ENCODE measurements around the gene AKT2.

The AKT2 gene

DNA sequence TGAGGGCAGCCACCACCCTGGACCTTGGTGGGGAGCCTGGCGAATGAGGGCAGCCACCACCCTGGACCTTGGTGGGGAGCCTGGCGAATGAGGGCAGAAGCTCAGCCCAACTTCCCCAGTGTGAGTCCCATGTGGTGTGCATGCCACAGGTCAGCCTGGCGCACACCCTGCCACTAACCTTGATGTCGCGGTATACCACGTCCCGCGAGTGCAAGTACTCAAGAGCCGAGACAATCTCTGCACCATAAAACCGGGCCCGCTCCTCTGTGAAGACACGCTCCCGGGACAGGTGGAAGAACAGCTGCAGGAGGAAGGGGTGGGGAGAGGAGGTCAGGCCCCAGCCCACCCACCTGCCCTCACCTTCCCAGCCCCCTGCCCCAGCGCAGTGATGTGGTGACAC lies 47.4 kb downstream of the AKT2 start:
- Histone ChIP-seq H3K79me2 (ENCODE audit: insufficient read depth, low read length) (no peaks in the 10 kb centered on the region), H3K27me3 (ENCODE audit: low read length) (no peaks in the 10 kb centered on the region), H3K9ac (ENCODE audit: low read length) (no peak overlapping the region), H3K4me2 (ENCODE audit: low read depth, low read length, poor library complexity, severe bottlenecking) (no peak overlapping the region), H3K27ac (ENCODE audit: low read depth, low read length) (no peak overlapping the region), H3F3A (ENCODE audit: insufficient read depth) (no peaks in the 10 kb centered on the region), H3K36me3 (ENCODE audit: low read length) (no peaks in the 10 kb centered on the region), H3K4me3 (ENCODE audit: insufficient read depth, low read length, poor library complexity, severe bottlenecking) (no peak overlapping the region), H4K20me1 (ENCODE audit: low read depth, low read length) (no peaks in the 10 kb centered on the region), H3K9me3 (ENCODE audit: insufficient read depth, low read length) (no peaks in the 10 kb centered on the region), H2AFZ (ENCODE audit: low read depth, low read length, severe bottlenecking) (no peak overlapping the region), H3K9me2 (replicated peaks; ENCODE audit: insufficient read depth, low read length) (no peaks in the 10 kb centered on the region)
- TF ChIP-seq EZH2phosphoT487 (conservative IDR thresholded peaks at IDR 0.05; ENCODE audit: low read length): no peak
- TF ChIP-seq, protein P1, sequence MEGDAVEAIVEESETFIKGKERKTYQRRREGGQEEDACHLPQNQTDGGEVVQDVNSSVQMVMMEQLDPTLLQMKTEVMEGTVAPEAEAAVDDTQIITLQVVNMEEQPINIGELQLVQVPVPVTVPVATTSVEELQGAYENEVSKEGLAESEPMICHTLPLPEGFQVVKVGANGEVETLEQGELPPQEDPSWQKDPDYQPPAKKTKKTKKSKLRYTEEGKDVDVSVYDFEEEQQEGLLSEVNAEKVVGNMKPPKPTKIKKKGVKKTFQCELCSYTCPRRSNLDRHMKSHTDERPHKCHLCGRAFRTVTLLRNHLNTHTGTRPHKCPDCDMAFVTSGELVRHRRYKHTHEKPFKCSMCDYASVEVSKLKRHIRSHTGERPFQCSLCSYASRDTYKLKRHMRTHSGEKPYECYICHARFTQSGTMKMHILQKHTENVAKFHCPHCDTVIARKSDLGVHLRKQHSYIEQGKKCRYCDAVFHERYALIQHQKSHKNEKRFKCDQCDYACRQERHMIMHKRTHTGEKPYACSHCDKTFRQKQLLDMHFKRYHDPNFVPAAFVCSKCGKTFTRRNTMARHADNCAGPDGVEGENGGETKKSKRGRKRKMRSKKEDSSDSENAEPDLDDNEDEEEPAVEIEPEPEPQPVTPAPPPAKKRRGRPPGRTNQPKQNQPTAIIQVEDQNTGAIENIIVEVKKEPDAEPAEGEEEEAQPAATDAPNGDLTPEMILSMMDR (IDR thresholded peaks at IDR 0.05; ENCODE audit: insufficient read depth, low read length, poor library complexity, severe bottlenecking): no peak

DNA sequence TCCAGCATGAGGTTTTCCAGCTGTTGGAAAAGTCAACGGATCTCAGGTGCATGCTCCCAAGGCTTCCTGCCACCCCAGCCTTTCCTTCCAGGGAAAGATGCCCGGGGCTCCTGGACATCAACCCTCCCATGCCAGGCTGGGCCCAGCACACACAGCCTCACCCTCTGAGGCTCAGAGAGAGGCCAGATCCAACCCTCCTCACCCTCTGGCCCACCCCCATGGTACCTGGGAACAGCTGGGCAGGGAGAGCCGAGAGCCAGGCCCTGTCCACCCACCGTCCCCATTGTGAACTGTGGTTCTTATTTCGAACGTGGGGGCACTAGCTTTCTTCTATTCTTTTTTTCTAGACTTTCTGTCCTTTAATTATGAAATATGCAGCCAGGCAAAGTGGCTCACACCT lies 48.8 kb downstream of the AKT2 start:
- H3K4me3 ChIP-seq (ENCODE audit: insufficient read depth, low read length, poor library complexity, severe bottlenecking): no peak overlapping the region

DNA sequence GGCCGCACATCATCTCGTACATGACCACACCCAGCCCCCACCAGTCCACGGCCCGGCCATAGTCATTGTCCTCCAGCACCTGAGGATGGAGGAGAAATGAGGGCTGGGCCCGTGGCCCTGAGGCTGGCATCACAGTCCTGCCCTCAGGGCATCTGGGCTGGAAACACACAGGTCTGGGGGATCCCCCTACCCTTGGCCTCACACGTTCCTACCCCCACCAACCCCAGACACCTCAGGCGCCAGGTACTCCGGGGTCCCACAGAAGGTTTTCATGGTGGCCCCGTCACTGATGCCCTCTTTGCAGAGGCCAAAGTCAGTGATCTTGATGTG lies 49.2 kb downstream of the AKT2 start:
- Histone ChIP-seq H3K4me3 (ENCODE audit: insufficient read depth, low read length, poor library complexity, severe bottlenecking) (no peak overlapping the region), H3K27ac (ENCODE audit: low read depth, low read length) (no peak overlapping the region), H3K79me2 (ENCODE audit: insufficient read depth, low read length) (no peaks in the 10 kb centered on the region), H3K9me2 (replicated peaks; ENCODE audit: insufficient read depth, low read length) (no peaks in the 10 kb centered on the region), H3K4me2 (ENCODE audit: low read depth, low read length, poor library complexity, severe bottlenecking) (no peak overlapping the region), H3K27me3 (ENCODE audit: low read length) (no peaks in the 10 kb centered on the region), H3K9me3 (ENCODE audit: insufficient read depth, low read length) (no peaks in the 10 kb centered on the region), H3F3A (ENCODE audit: insufficient read depth) (no peaks in the 10 kb centered on the region), H3K36me3 (ENCODE audit: low read length) (no peaks in the 10 kb centered on the region), H4K20me1 (ENCODE audit: low read depth, low read length) (no peaks in the 10 kb centered on the region), H2AFZ (ENCODE audit: low read depth, low read length, severe bottlenecking) (no peak overlapping the region), H3K9ac (ENCODE audit: low read length) (no peak overlapping the region)
- no peak for TF ChIP-seq EZH2phosphoT487 (conservative IDR thresholded peaks at IDR 0.05; ENCODE audit: low read length)

More for the DNA sequence above, 48.8 kb downstream of the AKT2 start:
- H4K20me1 ChIP-seq (ENCODE audit: low read depth, low read length): no peaks in the 10 kb centered on the region
- no peaks in the 10 kb centered on the region for H3K9me3 ChIP-seq (ENCODE audit: insufficient read depth, low read length)
- H3K9ac ChIP-seq (ENCODE audit: low read length): no peak overlapping the region
- H3K79me2 ChIP-seq (ENCODE audit: insufficient read depth, low read length): no peaks in the 10 kb centered on the region
- H3K36me3 ChIP-seq (ENCODE audit: low read length): no peaks in the 10 kb centered on the region
- H3K27ac ChIP-seq (ENCODE audit: low read depth, low read length): no peak overlapping the region
- no peaks in the 10 kb centered on the region for H3K27me3 ChIP-seq (ENCODE audit: low read length)
- H3F3A ChIP-seq (ENCODE audit: insufficient read depth): no peaks in the 10 kb centered on the region
- H3K9me2 ChIP-seq (replicated peaks; ENCODE audit: insufficient read depth, low read length): no peaks in the 10 kb centered on the region
- no peak overlapping the region for H3K4me2 ChIP-seq (ENCODE audit: low read depth, low read length, poor library complexity, severe bottlenecking)
- H2AFZ ChIP-seq (ENCODE audit: low read depth, low read length, severe bottlenecking): no peak overlapping the region
- TF ChIP-seq, protein P1 (IDR thresholded peaks at IDR 0.05; ENCODE audit: insufficient read depth, low read length, poor library complexity, severe bottlenecking): no peak
- no peak for TF ChIP-seq EZH2phosphoT487 (conservative IDR thresholded peaks at IDR 0.05; ENCODE audit: low read length)

DNA sequence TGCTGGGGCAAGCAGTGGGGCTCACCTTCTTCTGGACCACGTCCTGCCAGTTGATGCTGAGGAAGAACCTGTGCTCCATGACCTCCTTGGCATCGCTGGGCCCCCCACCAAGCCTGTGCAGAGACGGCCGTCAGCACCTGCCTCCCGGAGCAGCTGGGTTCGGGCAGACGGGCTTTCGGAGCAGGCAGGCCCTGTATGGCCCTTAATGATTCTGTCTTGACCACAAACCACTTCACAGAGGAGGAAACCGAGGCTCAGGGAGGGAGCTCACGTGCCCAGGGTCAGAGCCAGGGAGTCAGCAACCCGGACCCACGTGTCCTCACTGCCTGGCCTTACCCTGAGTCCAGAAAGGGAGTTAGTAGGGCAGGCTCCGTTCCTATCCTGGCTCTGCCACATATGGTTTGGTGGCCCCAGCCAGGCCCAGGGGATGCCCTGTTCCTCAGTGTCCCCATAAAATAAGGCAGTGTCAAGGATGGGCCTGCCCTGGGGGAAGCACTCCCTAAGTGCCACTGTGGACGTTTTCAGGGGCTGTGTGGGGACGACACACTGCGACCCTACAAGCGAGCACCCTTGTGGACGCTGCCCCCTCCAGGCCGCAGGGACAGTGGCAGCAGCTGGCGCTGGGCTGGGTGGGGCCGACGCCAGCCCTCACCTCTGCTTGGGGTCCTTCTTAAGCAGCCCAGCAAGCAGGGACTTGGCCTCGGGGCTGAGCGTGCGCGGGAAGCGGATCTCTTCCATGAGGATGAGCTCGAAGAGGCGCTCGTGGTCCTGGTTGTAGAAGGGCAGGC lies 49.7 kb downstream of the AKT2 start:
- H3F3A ChIP-seq (ENCODE audit: insufficient read depth): no peaks in the 10 kb centered on the region
- H3K4me2 ChIP-seq (ENCODE audit: low read depth, low read length, poor library complexity, severe bottlenecking): no peak overlapping the region
- H4K20me1 ChIP-seq (ENCODE audit: low read depth, low read length): no peaks in the 10 kb centered on the region
- no peak overlapping the region for H2AFZ ChIP-seq (ENCODE audit: low read depth, low read length, severe bottlenecking)
- H3K4me3 ChIP-seq (ENCODE audit: insufficient read depth, low read length, poor library complexity, severe bottlenecking): no peak overlapping the region
- H3K9ac ChIP-seq (ENCODE audit: low read length): no peak overlapping the region
- no peaks in the 10 kb centered on the region for H3K36me3 ChIP-seq (ENCODE audit: low read length)
- no peaks in the 10 kb centered on the region for H3K9me2 ChIP-seq (replicated peaks; ENCODE audit: insufficient read depth, low read length)
- H3K27ac ChIP-seq (ENCODE audit: low read depth, low read length): no peak overlapping the region
- H3K27me3 ChIP-seq (ENCODE audit: low read length): no peaks in the 10 kb centered on the region
- no peaks in the 10 kb centered on the region for H3K9me3 ChIP-seq (ENCODE audit: insufficient read depth, low read length)
- H3K79me2 ChIP-seq (ENCODE audit: insufficient read depth, low read length): no peaks in the 10 kb centered on the region
- TF ChIP-seq EZH2phosphoT487 (conservative IDR thresholded peaks at IDR 0.05; ENCODE audit: low read length): no peak
- TF ChIP-seq, protein P1 (IDR thresholded peaks at IDR 0.05; ENCODE audit: insufficient read depth, low read length, poor library complexity, severe bottlenecking): no peak

Data from SU-DHL-6 (cell line).